Astrocyte (in vitro differentiated cells and primary cell): ENCODE results near the gene RASD1.

ENCODE experiments used
- EZH2 ChIP-seq: IDR thresholded peaks from 2 replicates; pipeline ENCODE4 v1.6.1; 2012; ENCODE audit warnings: mild to moderate bottlenecking, low read length, inconsistent platforms; ENCODE audit not compliant: insufficient read depth
- TF ChIP-seq, protein P1 (sequence below): IDR thresholded peaks from 2 replicates; pipeline ENCODE4 v1.5.1; 2011; ENCODE audit warnings: low read depth, mild to moderate bottlenecking, inconsistent platforms, low read length, moderate library complexity; ENCODE audit not compliant: insufficient read depth

DNA sequence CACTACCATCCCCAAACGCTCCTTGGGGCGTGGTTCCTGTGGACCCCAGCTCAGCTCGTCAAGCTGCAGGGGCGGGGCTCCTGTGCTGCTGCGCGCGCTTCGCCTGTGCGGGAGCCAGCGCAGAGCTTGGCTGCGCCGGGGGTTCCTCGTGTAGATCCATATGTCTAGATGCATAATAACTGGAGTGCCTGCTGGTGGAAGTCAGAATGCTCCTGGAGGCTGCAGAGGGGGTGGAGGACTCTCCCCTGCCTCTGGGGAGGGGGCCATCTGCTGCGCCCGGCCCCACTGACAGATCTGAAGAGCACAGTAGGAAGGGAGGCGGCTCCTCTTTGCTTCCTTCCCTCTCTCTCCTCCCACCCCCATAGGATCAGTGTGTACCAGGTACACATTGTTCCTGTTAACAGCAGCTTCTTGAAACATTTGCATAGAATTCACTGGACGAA, 4.6 kb downstream of the RASD1 start:
- TF ChIP-seq, protein P1, sequence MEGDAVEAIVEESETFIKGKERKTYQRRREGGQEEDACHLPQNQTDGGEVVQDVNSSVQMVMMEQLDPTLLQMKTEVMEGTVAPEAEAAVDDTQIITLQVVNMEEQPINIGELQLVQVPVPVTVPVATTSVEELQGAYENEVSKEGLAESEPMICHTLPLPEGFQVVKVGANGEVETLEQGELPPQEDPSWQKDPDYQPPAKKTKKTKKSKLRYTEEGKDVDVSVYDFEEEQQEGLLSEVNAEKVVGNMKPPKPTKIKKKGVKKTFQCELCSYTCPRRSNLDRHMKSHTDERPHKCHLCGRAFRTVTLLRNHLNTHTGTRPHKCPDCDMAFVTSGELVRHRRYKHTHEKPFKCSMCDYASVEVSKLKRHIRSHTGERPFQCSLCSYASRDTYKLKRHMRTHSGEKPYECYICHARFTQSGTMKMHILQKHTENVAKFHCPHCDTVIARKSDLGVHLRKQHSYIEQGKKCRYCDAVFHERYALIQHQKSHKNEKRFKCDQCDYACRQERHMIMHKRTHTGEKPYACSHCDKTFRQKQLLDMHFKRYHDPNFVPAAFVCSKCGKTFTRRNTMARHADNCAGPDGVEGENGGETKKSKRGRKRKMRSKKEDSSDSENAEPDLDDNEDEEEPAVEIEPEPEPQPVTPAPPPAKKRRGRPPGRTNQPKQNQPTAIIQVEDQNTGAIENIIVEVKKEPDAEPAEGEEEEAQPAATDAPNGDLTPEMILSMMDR = no peak
- no peak for TF ChIP-seq EZH2
